Loucy (cell line): ENCODE results near the gene SEC14L1.

Experiments
- H2AFZ ChIP-seq: fragments of 200-600 bp; sonication (generic); 2 replicates; pipeline ENCODE4 v1.6.0; 2016; ENCODE audit warnings: antibody characterized with exemption, mild to moderate bottlenecking, low read length, moderate library complexity
- H3F3A ChIP-seq: fragments of 200-600 bp; 2 replicates; pipeline ENCODE4 v1.6.0; 2016; ENCODE audit warnings: antibody characterized with exemption, low read depth, mild to moderate bottlenecking
- H3K27me3 ChIP-seq: fragments of 200-600 bp; sonication (generic); 2 replicates; pipeline ENCODE4 v1.6.1; 2014; ENCODE audit warnings: low read length, mild to moderate bottlenecking; ENCODE audit not compliant: insufficient read depth, poor library complexity, severe bottlenecking
- H3K36me3 ChIP-seq: fragments of 200-600 bp; sonication (generic); 2 replicates; pipeline ENCODE4 v1.6.1; 2016; ENCODE audit warnings: low read length; ENCODE audit not compliant: insufficient read depth
- H3K4me1 ChIP-seq: fragments of 200-600 bp; sonication (generic); 2 replicates; pipeline ENCODE4 v1.5.1; 2014; ENCODE audit warnings: low read length, mild to moderate bottlenecking; ENCODE audit not compliant: insufficient read depth, poor library complexity, severe bottlenecking
- H3K4me2 ChIP-seq: fragments of 200-600 bp; sonication (generic); 2 replicates; pipeline ENCODE4 v1.6.0; 2014; ENCODE audit warnings: antibody characterized with exemption, low read length, low read depth, mild to moderate bottlenecking; ENCODE audit not compliant: poor library complexity, severe bottlenecking
- H3K4me3 ChIP-seq: fragments of 200-600 bp; sonication (generic); 2 replicates; pipeline ENCODE4 v1.5.1; 2014; ENCODE audit warnings: low read length, mild to moderate bottlenecking, mixed read lengths; ENCODE audit not compliant: poor library complexity, severe bottlenecking
- H3K79me2 ChIP-seq: fragments of 200-600 bp; sonication (generic); 2 replicates; pipeline ENCODE4 v1.6.1; 2014; ENCODE audit warnings: low read length; ENCODE audit not compliant: insufficient read depth
- H3K9ac ChIP-seq: fragments of 200-600 bp; sonication (generic); 2 replicates; pipeline ENCODE4 v1.6.0; 2014; ENCODE audit warnings: mild to moderate bottlenecking, low read depth, low read length, moderate library complexity; ENCODE audit not compliant: poor library complexity, severe bottlenecking
- H3K9me2 ChIP-seq: fragments of 200-600 bp; sonication (generic); replicated peaks from 2 replicates; pipeline ENCODE4 v1.6.1; 2016; ENCODE audit warnings: low read depth, low read length, mixed read lengths
- H3K9me3 ChIP-seq: fragments of 200-600 bp; sonication (generic); 2 replicates; pipeline ENCODE4 v1.6.1; 2014; ENCODE audit warnings: mild to moderate bottlenecking, antibody characterized with exemption, low read length, low read depth; ENCODE audit not compliant: insufficient read depth
- H4K20me1 ChIP-seq: fragments of 200-600 bp; sonication (generic); 2 replicates; pipeline ENCODE4 v1.6.0; 2014; ENCODE audit warnings: antibody characterized with exemption, low read length, mild to moderate bottlenecking; ENCODE audit not compliant: insufficient read depth, poor library complexity, severe bottlenecking
- EZH2phosphoT487 ChIP-seq: fragments of 200-600 bp; IDR thresholded peaks from 2 replicates; pipeline ENCODE4 v1.6.1; 2018; ENCODE audit warnings: antibody characterized with exemption, mild to moderate bottlenecking, moderate library complexity, borderline replicate concordance
- TF ChIP-seq, protein P1 (sequence below): fragments of 200-600 bp; sonication (generic); conservative IDR thresholded peaks from 2 replicates; pipeline ENCODE4 v1.5.1; 2014; ENCODE audit warnings: mild to moderate bottlenecking, antibody characterized with exemption, low read length

SEC14L1 gene

GRCh38 chr17:77111934-77112296, 28.9 kb upstream of the SEC14L1 start:
- no peak overlapping the region for H3K4me3 ChIP-seq
- TF ChIP-seq, protein P1, sequence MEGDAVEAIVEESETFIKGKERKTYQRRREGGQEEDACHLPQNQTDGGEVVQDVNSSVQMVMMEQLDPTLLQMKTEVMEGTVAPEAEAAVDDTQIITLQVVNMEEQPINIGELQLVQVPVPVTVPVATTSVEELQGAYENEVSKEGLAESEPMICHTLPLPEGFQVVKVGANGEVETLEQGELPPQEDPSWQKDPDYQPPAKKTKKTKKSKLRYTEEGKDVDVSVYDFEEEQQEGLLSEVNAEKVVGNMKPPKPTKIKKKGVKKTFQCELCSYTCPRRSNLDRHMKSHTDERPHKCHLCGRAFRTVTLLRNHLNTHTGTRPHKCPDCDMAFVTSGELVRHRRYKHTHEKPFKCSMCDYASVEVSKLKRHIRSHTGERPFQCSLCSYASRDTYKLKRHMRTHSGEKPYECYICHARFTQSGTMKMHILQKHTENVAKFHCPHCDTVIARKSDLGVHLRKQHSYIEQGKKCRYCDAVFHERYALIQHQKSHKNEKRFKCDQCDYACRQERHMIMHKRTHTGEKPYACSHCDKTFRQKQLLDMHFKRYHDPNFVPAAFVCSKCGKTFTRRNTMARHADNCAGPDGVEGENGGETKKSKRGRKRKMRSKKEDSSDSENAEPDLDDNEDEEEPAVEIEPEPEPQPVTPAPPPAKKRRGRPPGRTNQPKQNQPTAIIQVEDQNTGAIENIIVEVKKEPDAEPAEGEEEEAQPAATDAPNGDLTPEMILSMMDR: no peak
- no peak for TF ChIP-seq EZH2phosphoT487
- no peaks in the 10 kb centered on the region for H3K27me3 ChIP-seq
- no peaks in the 10 kb centered on the region for H4K20me1 ChIP-seq
- no peak overlapping the region for H3K9ac ChIP-seq
- peaks cover 14% of the 10 kb centered on the region for H3K4me1 ChIP-seq
- H3K9me3 ChIP-seq: no peaks in the 10 kb centered on the region
- H3K9me2 ChIP-seq: no peaks in the 10 kb centered on the region
- no peaks in the 10 kb centered on the region for H3F3A ChIP-seq
- no peaks in the 10 kb centered on the region for H3K36me3 ChIP-seq
- no peaks in the 10 kb centered on the region for H3K79me2 ChIP-seq
- no peak overlapping the region for H3K4me2 ChIP-seq
- H2AFZ ChIP-seq: no peak overlapping the region

DNA sequence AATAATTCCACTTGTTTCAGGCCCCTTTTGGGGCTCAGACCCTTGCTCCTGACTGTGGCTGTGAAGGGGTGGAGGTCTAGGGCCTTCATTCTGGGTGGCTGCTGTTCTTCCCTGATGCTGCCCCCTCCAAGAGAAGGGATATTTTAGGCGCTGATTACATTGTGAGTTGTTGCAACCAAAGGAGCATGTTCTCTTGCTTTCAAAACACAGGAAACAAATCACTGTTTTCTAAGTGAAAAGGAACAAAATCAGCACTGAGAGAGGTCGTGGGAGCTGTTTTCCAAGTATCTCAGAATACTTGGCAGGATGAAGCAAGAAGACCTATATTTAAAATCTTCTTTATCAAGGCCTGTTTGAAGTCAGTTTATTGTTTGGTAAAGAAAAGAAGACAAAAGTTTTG, 25.3 kb upstream of the SEC14L1 start:
- H3K79me2 ChIP-seq: no peaks in the 10 kb centered on the region
- H3K36me3 ChIP-seq: no peaks in the 10 kb centered on the region
- H3K9ac ChIP-seq: no peak overlapping the region
- H3F3A ChIP-seq: no peaks in the 10 kb centered on the region
- H4K20me1 ChIP-seq: no peaks in the 10 kb centered on the region
- no peaks in the 10 kb centered on the region for H3K9me2 ChIP-seq
- H3K4me1 ChIP-seq: no peaks in the 10 kb centered on the region
- TF ChIP-seq, protein P1: no peak
- TF ChIP-seq EZH2phosphoT487: no peak
- no peak overlapping the region for H3K4me3 ChIP-seq
- no peaks in the 10 kb centered on the region for H3K27me3 ChIP-seq
- no peak overlapping the region for H2AFZ ChIP-seq
- no peaks in the 10 kb centered on the region for H3K9me3 ChIP-seq
- no peak overlapping the region for H3K4me2 ChIP-seq

DNA sequence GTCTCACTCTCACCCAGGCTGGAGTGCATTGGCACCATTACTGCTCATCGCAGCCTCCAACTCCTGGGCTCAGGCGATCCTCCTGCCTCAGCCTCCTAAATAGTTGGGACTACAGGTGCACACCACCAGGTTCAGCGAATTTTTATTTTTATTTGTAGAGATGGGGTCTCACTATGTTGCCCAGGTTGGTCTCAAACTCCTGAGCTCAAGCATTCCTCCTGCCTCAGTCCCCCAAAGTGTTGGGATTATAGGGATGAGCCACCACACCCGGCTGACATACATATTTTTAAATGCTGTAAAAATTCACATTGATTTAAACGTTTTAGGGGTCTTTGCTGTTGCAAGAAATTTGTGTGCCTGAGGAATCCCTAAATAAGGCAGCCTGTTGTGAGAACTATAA, 24.8 kb upstream of the SEC14L1 start:
- no peaks in the 10 kb centered on the region for H3K4me1 ChIP-seq
- no peak overlapping the region for H3K9ac ChIP-seq
- no peaks in the 10 kb centered on the region for H3F3A ChIP-seq
- H3K4me2 ChIP-seq: no peak overlapping the region
- no peak overlapping the region for H2AFZ ChIP-seq
- TF ChIP-seq EZH2phosphoT487: no peak
- TF ChIP-seq, protein P1: no peak
- H3K36me3 ChIP-seq: no peaks in the 10 kb centered on the region
- no peaks in the 10 kb centered on the region for H4K20me1 ChIP-seq
- H3K27me3 ChIP-seq: no peaks in the 10 kb centered on the region
- H3K9me2 ChIP-seq: no peaks in the 10 kb centered on the region
- no peaks in the 10 kb centered on the region for H3K9me3 ChIP-seq
- H3K4me3 ChIP-seq: no peak overlapping the region
- no peaks in the 10 kb centered on the region for H3K79me2 ChIP-seq
